Epithelial cell of esophagus (primary cell): ENCODE data around the gene AQP2.
A peak's percentile ranks its signal among the peaks of the same experiment; 100 is the strongest.

Experiments
- DNase-seq: peaks from one replicate; pipeline ENCODE4 v3.0.0; 2010; ENCODE audit warnings: low read depth
- H3K4me3 ChIP-seq: 2 replicates; pipeline ENCODE4 v1.5.1; 2011; ENCODE audit warnings: mild to moderate bottlenecking, low read length, control low read depth
- TF ChIP-seq, protein P1 (sequence below): IDR thresholded peaks from 2 replicates; pipeline ENCODE4 v1.5.1; 2011; ENCODE audit warnings: low read depth, mild to moderate bottlenecking, low read length, control low read depth, inconsistent platforms; ENCODE audit not compliant: insufficient read depth; ENCODE audit errors: missing control alignments

The AQP2 gene

GRCh38 chr12:49920915-49921286 is 29.6 kb upstream of the AQP2 start:
- H3K4me3 ChIP-seq: no peak overlapping the region
- DNase-seq: no peak
- TF ChIP-seq, protein P1, sequence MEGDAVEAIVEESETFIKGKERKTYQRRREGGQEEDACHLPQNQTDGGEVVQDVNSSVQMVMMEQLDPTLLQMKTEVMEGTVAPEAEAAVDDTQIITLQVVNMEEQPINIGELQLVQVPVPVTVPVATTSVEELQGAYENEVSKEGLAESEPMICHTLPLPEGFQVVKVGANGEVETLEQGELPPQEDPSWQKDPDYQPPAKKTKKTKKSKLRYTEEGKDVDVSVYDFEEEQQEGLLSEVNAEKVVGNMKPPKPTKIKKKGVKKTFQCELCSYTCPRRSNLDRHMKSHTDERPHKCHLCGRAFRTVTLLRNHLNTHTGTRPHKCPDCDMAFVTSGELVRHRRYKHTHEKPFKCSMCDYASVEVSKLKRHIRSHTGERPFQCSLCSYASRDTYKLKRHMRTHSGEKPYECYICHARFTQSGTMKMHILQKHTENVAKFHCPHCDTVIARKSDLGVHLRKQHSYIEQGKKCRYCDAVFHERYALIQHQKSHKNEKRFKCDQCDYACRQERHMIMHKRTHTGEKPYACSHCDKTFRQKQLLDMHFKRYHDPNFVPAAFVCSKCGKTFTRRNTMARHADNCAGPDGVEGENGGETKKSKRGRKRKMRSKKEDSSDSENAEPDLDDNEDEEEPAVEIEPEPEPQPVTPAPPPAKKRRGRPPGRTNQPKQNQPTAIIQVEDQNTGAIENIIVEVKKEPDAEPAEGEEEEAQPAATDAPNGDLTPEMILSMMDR: no peak

- H3K4me3 ChIP-seq: no peak overlapping the region
- DNase-seq: no peak
- TF ChIP-seq, protein P1: no peak
Measured at GRCh38 chr12:49921299-49921698, 29.2 kb upstream of the AQP2 start.

DNA sequence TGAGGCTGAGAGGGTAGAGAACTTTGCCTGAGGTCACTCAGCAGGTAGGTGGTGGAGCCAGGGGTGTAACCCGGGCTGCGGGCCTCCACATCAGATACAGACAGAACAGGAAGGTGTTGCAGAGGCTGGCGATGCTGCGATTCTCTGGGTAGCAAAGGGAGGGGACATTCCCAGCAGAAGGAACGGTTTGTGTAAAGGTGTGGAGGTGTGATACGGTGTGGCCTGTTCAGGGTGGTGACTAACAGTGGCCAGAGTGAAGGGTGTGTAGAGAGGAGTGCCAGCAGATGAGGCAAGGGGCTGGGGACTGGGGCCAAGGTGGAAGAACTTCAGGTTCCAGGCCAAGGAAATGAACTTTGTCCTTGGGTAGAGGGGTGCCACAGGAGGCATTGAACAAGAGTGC is 28.6 kb upstream of the AQP2 start:
- DNase-seq: peak; percentile 17
- TF ChIP-seq, protein P1: no peak
- H3K4me3 ChIP-seq: no peak overlapping the region

GRCh38 chr12:49922349-49923034 is 28.0 kb upstream of the AQP2 start:
- no peak overlapping the region for H3K4me3 ChIP-seq
- TF ChIP-seq, protein P1: no peak
- no peak for DNase-seq

GRCh38 chr12:49923035-49923644 is 27.4 kb upstream of the AQP2 start:
- H3K4me3 ChIP-seq: no peak overlapping the region
- TF ChIP-seq, protein P1: no peak
- no peak for DNase-seq

DNA sequence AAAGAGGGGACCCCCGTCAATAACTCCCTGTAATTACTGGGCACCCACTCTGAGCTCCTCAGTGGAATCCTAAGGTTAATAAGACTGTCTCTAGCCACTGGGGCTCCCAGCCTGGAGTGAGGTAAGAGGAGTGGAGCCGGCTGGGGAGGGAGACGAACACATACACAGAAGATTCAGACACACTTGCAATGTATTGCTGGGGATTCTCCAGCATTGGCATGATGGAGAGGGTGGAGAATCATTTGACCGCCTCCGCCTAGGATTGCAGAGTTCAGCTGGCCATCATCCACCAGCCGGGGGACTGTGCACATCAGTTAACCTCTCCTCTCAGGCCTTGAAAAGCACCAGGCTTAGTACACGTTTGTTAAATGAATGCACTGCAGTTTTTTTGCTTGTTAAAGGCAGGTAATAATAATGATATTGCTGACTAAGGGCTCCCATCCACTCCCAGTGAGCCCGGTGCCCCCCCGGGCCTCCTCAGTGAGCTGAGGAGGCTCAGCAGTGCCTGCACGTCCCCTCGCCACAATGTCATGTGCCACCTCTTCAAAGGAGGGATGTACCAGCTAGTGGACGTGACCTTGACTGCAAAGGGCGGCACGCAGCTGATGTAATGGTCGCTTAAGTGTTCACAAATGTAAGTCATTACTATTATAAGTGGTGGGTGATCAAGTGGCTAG is 26.5 kb upstream of the AQP2 start:
- TF ChIP-seq, protein P1: no peak
- no peak overlapping the region for H3K4me3 ChIP-seq
- no peak for DNase-seq
